HL-60/S4 treated with phorbol 12-myristate 13-acetate at 8.2 ng/mL for 4 days and 3 days (cell line): Measurements from ENCODE around the gene CENATAC.
"Not testable (repeated sequence)": the region's sequence is repeated elsewhere in the genome, so short reads cannot be mapped to it uniquely, and the experiment has no call there.

Experiments used
- in situ Hi-C: fragments of 300-500 bp; cut with MboI; formaldehyde crosslinking; loops from 2 replicates; pipeline ENCODE4 v1.15.0; 2022; ENCODE audit warnings: low sequenced_read_pairs

The CENATAC gene

DNA sequence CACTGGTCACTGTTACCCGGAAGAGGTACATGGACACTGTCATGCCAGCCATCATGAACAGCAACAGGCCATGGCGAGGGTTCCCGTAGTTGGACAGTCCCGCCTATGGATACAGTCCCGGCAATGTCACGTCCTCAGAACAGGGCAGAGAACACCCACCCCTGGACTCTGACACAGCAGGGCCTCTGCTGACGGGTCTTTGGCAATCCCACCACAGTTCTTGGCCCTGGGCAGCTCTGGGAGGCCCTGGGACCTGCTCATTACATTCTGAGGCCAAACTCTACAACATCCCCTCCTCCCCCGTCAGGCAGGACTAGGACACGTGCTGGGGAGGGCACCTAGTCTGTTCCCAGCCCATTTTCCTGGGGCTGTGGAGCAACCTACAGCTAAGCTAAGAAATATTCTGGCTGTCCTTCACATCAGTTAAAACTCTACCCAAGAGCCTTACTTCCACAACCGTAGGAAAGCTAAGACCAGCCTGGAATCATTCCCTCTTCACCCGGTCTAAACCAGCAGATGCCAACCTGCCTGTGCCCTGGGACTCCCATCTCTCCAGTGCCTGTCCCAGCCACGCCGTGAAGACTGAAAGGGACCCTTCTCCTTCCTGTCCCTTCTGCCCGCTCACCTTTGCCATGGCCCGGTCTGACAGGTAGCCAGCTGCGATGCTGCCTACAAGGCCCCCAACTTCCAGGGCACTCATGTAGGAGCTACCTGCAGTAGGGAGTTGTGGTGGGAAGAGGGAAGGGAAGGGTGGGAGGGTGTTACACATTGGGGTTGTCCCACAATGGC, 28.2 kb downstream of the CENATAC start:
- in situ Hi-C loops = no loop called here

DNA sequence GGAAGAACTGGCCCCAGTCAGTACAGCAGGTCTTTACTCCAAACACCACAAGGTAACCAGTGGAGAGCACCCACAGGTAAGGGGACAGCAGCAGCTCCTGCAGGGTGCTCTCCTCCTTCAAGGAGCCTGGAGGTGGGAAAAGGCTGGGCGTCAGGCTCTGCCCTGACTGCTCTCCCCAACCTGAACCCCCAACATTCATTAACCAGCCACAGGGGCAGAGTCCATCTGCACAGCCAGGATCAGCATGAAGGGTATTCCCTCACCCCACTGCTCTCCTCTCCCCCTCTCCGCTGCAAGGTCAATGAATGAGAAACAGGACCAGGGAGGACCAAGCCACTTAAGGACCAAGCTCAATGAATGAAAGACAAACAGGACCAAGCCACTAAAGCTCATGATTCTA, 29.0 kb downstream of the CENATAC start:
- in situ Hi-C loops = no loop called here

DNA sequence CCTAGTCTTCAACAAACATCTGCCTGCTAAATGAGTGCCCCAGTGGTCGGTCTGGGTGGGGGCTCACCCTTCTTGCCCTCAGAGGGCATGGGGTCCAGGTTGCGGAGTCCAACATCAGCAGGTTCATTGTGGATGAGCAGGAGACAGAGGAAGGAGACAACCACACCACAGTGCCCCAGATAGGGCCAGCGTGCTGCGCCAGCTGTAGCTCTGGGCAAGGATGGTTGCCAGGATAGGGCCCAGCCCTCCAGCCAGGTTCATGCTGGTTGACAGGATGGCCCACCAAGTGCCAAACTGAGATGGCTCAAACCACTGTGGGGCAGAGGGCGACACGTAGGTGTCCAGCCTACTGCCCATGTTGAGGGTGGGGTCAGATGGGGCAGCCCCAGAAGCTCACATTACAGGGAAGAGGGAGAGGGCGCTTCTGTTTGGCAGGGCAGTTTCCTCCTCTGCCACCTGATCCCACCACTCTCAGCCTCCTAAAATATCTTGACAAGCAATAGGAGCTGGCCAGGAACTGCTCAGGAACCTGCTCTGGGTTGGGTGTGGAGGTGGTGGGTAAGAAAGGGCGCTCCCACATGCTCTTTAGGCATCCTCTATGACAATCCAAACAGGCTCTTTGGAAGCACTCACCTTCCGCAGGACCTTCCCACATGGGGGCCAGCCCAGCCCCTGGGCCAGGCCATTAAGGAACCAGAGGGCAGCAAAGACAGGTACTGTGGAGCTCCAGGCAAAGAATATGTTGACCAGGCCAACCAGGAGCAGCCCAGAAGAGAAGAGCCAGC, 29.8 kb downstream of the CENATAC start:
- in situ Hi-C loops = no loop called here

DNA sequence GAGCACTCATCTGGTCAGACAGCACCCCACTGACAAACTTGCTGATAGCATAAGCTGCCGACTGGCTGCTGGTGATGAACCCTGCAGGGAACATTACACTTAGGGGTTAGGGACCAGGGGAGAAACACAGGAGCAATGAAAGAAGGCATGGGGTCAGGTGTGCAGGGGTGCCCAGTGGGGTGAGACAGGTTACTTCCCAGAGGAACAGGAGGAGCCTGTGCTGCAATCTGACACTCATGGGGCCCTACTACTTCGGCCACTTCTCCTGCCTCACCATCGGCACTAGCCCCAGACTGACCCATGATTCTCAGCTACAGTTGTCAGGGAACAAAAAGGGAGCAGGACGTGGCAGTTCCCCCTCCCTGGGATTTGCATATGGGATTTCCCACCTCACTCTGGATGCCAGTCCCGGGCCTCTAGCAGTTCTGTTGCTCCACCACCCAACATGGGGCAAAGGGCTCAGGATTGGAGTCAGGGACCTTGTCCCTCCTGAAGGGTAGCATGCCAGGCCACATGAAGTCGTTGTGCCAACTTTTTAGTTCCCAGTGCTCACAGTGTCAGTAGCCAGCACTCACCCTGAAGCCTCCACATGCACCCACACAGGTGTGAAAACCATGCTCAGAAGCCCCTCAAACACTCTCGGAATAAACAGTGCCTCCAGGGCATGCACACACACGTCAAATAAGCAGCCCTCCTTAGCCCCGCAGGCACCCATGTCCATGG, 30.6 kb downstream of the CENATAC start:
- in situ Hi-C loops = no loop called here

DNA sequence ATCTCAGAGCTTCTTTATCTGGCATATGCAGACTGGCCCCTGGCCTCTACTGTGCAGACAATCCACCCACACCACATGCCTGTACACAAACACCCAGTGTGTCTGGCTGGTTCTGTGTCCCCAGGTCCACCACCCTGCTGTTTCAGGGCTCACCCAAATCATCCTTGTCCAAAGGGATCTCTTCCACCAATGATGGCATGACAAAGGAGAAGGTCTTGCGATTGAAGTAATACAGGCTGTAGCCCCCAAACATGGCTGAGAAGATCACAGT, 31.1 kb downstream of the CENATAC start:
- in situ Hi-C loops = no loop called here

DNA sequence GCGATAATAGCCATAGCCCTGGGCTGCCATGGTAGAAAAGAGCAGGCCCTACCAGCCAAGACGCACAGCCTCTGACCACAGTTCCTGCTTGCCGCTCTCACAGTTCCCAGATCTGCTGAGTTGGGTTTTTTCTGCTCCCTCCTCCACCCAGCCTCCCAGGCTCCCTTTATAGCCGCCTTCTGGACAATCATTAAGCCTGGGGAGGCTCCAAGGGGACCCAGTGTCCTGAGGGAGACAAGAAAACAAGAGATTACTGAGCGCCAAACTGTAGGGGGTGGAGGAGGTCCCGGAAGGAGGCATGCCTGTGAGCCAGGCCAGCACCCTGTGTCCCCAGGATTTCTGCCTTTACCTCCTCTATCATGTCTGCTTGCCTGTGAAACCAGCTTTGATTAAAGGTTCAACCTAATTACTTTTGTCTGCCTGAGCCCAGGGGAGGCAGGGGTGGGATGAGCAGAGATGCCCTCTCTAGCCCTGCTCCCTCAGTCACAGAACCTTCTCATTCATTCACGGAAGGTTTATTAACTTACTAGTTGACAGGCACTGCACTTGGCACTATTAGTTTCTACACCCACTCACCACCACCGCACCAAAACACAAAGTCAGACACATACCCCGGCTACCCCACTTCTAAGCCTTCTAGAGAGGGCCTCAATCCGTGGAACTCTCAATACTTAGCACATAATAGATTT, 31.5 kb downstream of the CENATAC start:
- in situ Hi-C loops = no loop called here

DNA sequence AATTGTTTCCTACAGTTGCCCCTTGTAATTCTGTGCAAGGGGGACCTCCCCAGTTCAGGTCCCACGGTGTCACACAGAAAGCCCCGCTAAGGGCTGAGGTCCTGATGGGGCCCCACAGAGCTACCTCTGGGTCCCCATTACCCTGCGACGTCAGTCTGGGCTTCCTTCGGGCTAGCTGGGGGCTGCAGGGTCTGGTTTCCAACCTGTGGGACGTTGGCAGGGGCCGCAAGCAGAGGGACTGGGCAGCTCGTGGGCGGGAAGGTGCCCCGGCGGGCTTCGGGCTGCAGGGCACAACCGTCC, 32.0 kb downstream of the CENATAC start:
- in situ Hi-C loops = no loop called here

DNA sequence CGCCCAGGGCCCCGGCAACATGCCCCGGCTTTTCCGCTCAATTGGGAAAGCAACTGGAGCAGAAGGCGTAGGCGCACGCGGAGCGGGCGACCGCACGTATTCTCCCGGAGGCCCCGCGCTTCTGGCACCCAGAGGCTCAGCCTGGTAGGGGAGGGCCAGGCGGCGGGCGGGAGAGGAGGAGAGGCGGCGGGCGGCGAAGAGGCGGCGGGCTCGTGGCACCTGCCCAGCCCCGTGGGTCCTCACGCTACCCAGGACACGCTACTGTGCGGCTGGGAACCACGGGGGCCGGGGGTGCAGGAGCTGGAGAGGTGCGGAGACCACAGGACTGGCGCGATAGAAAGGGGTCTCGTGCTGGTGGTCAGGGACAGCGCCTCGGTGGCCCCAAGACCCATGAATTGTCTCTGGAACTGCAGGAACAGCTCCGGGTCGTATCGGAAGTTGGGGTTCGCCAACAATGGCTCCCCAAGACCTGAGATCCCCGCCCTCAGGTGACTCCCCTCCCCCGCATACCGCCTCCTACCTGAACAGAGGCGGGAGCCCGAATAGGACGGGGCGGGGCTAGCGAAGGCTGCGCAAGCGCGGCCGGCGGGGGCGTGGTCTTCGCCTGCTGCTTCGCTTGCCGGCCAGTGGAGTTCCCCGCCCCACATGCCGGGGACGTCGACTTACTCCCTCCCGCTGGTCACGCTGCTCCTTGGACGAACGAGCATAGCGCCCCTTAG, 32.5 kb downstream of the CENATAC start, which contains the start of gene SLC37A4:
TSS of gene SLC37A4 (minus strand) at position 549 of the 719 bp plus-strand sequence.
- in situ Hi-C loops = no loop called here

DNA sequence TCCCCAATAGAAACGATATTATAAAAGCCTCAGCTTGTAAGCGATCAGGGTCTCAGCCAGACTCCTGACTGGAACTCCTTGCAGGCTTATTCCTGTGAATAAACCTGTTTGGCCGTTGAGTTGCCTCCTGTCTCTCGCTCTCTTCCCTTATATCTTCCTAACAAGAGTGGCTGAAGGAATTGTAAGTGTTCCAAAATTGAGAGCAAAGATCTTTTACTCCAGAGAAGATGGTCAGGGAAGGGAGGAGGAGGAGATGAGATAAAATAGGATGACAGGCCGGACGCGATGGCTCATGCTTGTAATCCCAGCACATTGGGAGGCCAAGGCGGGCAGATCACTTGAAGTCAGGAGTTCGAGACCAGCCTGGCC, 34.0 kb downstream of the CENATAC start:
- in situ Hi-C loops = no loop called here

DNA sequence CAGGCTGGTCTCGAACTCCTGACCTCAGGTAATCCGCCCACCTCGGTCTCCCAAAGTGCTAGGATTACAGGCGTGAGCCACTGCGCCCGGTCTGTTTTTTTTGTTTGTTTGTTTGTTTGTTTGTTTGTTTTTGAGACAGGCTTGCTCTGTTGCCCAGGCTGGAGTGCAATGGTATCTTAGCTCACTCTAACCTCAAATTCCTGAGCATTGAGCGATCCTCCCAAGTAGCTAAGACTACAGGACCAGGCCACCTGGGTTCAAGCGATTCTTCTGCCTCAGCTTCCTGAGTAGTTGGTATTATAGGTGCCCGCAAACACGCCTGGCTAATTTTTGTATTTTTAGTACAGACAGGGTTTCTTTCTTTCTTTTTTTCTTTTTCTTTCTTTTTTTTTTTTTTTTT, 35.5 kb downstream of the CENATAC start:
- in situ Hi-C loops = not testable (repeated sequence)

DNA sequence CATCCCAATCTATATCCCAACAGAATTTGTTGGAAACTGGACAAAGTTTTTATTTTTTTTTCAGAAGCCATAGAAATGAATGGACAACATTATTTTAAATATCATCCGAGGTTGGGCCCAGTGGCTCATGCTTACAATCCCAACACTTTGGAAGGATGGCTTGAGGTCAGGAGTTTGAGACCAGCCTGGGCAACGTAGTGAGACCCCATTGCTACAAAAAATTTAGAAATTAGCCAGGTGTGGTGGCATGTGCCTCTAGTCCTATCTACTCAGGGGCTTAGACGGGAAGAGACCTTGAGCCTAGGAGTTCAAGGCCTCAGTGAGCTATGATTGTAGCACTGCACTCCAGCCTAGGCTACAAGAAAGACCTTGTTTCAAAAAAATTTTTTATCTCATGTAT, 36.9 kb downstream of the CENATAC start:
- in situ Hi-C loops = no loop called here

DNA sequence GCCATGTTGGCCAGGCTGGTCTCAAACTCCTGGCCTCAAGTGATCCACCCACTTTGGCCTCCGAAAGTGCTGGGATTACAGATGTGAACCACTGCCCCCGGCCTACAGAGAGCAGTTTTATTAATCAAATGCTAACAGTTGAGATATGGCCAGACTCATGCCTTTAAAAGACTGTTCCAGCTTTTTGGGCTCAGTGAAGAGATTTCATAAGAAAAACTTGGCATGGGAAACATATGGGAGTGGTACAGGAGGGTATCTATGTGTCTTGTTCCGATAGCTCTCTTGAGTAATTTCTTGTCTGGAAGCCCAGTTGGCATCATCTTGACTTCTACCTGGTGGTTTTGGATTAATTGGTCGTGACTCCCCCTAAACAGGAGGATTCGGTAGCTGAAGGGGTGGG, 40.9 kb downstream of the CENATAC start:
- in situ Hi-C loops = no loop called here

DNA sequence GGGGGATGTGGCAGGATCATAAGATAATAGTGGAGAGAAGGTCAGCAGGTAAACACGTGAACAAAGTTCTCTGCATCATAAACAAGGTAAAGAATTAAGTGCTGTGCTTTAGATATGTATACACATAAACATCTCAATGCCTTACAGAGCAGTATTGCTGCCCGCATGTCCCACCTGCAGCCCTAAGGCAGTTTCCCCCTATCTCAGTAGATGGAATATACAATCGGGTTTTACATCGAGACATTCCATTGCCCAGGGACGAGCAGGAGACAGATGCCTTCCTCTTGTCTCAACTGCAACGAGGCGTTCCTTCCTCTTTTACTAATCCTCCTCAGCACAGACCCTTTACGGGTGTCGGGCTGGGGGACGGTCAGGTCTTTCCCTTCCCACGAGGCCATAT, 41.5 kb downstream of the CENATAC start:
- in situ Hi-C loops = not testable (repeated sequence)

DNA sequence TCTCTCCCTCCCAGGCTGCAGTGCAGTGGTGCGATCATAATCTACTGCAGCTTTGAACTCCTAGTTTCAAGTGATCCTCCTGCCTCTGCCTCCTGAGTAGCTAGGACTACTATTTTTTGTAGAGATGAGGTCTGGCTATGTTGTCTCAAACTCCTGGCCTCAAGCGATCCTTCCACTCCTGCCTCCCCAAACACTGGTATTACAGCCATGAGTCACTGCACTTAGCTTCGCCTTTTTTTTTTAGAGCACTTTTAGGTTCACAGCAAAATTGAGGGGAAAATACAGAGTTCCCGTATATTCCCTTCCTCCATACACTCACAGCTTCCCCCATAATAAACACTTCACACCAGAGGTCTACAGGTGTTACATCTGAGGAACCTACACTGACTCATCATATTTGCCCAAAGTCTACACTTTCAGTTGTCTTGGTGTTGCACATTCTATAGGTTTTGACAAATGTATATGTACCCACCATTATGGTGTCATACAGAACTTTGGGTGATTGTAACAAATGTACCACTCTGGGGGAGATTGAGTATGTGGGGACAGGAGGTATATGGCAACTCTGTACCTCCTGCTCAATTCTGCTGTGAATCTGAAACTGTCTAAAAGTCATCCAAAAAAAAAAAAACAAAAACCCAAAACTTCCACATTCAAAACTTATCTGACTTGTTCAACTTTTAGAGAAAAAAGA, 44.0 kb downstream of the CENATAC start:
- in situ Hi-C loops = no loop called here

DNA sequence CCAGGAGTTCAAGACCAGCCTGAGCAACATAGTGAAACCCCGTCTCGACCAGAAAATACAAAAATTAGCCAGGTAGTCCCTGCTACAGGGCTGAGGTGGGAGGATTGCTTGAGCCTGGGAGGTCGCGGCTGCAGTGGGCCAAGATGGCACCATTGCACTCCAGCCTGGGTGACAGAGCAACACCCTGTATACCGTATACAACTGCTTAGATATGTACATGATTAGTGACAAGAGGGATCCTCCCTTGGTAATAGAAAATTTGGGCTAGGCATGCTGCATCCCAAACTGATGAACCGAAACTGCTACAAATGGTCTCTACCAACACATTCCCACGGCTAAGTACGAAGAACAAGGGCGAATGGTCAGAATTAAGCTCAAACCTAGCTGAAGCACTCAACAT, 45.0 kb downstream of the CENATAC start:
- in situ Hi-C loops = no loop called here

DNA sequence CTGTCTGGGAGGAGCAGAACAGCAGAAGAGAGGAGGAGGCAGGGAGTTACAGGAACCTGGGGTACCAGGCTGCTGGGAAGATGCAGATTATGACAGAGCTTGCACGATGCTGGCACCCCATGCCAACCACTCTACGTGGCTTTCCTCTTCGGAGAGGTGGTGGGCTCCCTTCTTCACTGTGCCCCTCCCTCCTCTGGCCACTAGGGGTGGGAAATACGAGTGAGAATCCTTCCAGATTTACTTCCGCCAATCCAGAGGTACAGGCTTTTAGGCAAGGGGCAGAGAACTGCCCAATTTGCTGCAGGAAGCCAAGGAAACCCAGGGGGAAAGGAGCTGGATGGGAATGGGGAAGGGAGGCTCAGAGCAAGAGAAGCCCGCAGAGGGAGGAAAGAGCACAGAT, 46.8 kb downstream of the CENATAC start:
- in situ Hi-C loops = no loop called here

DNA sequence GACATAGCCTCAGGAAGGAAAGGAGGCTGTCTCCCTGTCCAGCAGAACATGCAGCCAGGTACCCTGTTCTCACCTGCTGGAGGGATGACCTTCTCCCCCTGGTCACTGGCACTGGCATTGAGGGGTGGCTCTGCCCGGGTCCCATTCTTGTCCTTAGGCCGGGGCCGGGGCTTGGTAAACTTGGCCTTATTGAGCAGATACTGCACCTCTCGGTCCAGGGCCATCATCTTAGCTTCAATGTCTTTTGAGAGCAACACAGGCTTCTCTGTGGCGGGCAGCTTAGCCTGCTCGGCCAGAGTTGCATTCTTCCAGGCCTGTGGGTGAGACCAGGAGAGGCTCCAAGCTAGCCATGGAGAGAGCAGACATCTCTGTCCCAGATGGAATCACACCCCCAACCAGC, 48.6 kb downstream of the CENATAC start:
- in situ Hi-C loops = no loop called here

DNA sequence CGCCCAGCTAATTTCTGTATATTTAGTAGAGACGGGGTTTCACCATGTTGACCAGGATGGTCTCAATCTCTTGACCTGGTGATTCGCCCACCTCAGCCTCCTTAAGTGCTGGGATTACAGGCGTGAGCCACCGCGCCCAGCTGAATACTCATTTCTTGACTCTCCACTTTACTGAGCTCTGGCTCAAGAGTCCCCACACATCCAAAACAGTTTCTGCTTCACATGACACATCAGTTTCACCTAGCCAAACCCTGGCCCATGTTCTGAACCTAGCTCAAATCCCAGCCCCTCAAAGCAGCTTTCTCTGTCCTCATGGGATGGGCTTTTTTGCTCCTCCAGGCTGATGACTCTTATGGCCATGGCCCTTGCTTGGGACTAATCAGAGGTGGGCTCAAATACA, 49.3 kb downstream of the CENATAC start:
- in situ Hi-C loops = no loop called here

DNA sequence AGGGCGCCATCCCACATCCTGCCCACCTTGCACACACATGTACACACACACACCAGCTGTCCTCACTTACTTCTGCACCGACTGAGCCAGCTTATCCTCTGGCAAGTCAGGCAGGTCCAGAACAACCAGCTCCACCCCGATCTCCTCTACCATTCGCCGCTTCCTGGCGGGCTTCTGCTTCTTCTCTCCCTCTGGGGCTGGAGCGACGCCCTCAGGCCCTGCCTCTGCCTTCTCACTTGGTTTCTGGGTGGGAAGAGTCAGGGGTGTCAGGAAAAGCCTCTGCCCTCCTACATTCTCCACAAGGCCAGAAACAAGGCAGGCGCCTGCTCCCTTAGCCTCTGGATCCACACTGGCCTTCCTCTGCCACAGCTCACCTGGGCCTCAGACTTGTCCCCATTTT, 50.7 kb downstream of the CENATAC start:
- in situ Hi-C loops = no loop called here

DNA sequence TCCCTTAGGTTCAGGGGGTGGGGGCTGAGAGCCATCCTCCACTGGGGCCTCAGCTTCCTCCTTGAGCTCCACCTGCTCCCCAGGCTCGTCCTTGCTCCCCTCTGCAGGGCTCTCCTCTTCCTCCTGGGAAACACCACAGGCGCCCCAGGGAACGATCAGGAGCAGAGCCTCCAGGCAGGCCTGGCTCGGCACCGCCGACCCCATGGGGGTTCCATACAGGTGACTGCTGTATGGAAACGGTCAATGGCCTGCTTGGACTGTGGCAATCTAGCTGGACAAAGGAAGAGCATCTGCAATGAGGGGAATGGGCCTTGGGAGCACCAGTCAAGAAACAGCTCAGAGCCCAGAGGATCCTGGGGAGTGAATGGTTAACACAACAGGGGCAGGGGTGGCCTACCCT, 51.1 kb downstream of the CENATAC start:
- in situ Hi-C loops = no loop called here
